ENCODE measurements around the gene KAT2B. TPM values are rescaled to one million over a fixed set of nuclear protein-coding genes. Genes with fewer than 3 reads are reported as not detected.

Gene KAT2B
- 10 to 100 TPM; 39.1 to 64.3 (median 58.0) TPM for total RNA-seq
- polyA plus RNA-seq: 10 to 100 TPM; 13.6 to 17.6 (median 14.9) TPM
- long read RNA-seq, donor 1, full-length matches to known transcripts: 3 of 3 reads
- long read RNA-seq, donor 1, partial matches to known transcripts: 0 of 3 reads
- long read RNA-seq, donor 1, other reads (novel, unspliced or antisense): 0 of 3 reads
- long read RNA-seq, donor 2: 0 reads

GRCh38 chr3:20039765-20040547 lies at the start of gene KAT2B:
Gene KAT2B, plus strand, starts transcription at chr3:20040446. Its CDS starts 32 bp downstream, at chr3:20040478.
- peak; percentile 97 for DNase-seq
- Histone ChIP-seq H3K9me3 (no peaks in the 10 kb centered on the region), H3K4me1 (peaks cover 36 to 60% (median 46%) of the 10 kb centered on the region in 6 donors), H3K27me3 (replicated peaks in 1 of 7) (no peaks in the 10 kb centered on the region), H3K4me3 (peak within 1 kb of the TSS; percentile 66 to 93 (median 82)), H3K36me3 (no peaks in the 10 kb centered on the region), H3K27ac (peak within 1 kb of the TSS; percentile 74 to 99 (median 98))
- TF ChIP-seq CTCF (IDR thresholded peaks at IDR 0.05 in 8 of 11, conservative IDR thresholded peaks at IDR 0.05 in 3 of 11) (peak; percentile 55 to 90 (median 84)), POLR2AphosphoS5 (IDR thresholded peaks at IDR 0.05) (peak; percentile 81 to 90 (median 89)), POLR2A (IDR thresholded peaks at IDR 0.05) (peak in 2 of 3 donors; percentile 45 to 58)
- 0 to 1% (median 1%) methylated on average over 16 to 64 of the region's 75 CpGs for WGBS, 5 donors
- intact Hi-C loops (cut with DNase I; ENCODE audit: low total_unique reads): loop anchor here (5.0 to 10.0 kb wide), 2 partner anchors 95 to 147 kb away; partner anchors contain the start of genes RAB5A and SGO1

- no peak overlapping the region for H3K4me3 ChIP-seq
- H3K9me3 ChIP-seq: peaks cover 0 to 4% (median 0%) of the 10 kb centered on the region in 8 donors
- intact Hi-C loops (cut with DNase I; ENCODE audit: low total_unique reads): no loop called here
- no peaks in the 10 kb centered on the region for H3K4me1 ChIP-seq
- 87 to 97% (median 92%) methylated on average over 2 of the region's 2 CpGs for WGBS, 5 donors
- TF ChIP-seq POLR2A (IDR thresholded peaks at IDR 0.05): no peak
- TF ChIP-seq POLR2AphosphoS5 (IDR thresholded peaks at IDR 0.05): no peak
- no peak for TF ChIP-seq CTCF (IDR thresholded peaks at IDR 0.05 in 8 of 11, conservative IDR thresholded peaks at IDR 0.05 in 3 of 11)
- no peaks in the 10 kb centered on the region for H3K27me3 ChIP-seq (replicated peaks in 1 of 7)
- no peak overlapping the region for H3K27ac ChIP-seq
- no peaks in the 10 kb centered on the region for H3K36me3 ChIP-seq
- no peak for DNase-seq
Observed at GRCh38 chr3:19994796-19995195, 45.5 kb upstream of the KAT2B start.

- peaks cover 0 to 4% (median 0%) of the 10 kb centered on the region in 8 donors for H3K9me3 ChIP-seq
- no peaks in the 10 kb centered on the region for H3K36me3 ChIP-seq
- DNase-seq: no peak
- intact Hi-C loops (cut with DNase I; ENCODE audit: low total_unique reads): no loop called here
- no peaks in the 10 kb centered on the region for H3K27me3 ChIP-seq (replicated peaks in 1 of 7)
- TF ChIP-seq CTCF (IDR thresholded peaks at IDR 0.05 in 8 of 11, conservative IDR thresholded peaks at IDR 0.05 in 3 of 11): no peak
- TF ChIP-seq POLR2AphosphoS5 (IDR thresholded peaks at IDR 0.05): no peak
- no peak for TF ChIP-seq POLR2A (IDR thresholded peaks at IDR 0.05)
- H3K4me1 ChIP-seq: no peaks in the 10 kb centered on the region
- no peak overlapping the region for H3K4me3 ChIP-seq
- 78 to 93% (median 92%) methylated on average over 4 of the region's 4 CpGs for WGBS, 5 donors
- H3K27ac ChIP-seq: no peak overlapping the region
Observed at GRCh38 chr3:19997502-19997901, 42.7 kb upstream of the KAT2B start.

GRCh38 chr3:20001932-20002331 lies 38.3 kb upstream of the KAT2B start:
- 72 to 86% (median 81%) methylated on average over 3 of the region's 3 CpGs for WGBS, 5 donors
- Histone ChIP-seq H3K9me3 (peaks cover 0 to 4% (median 0%) of the 10 kb centered on the region in 8 donors), H3K27ac (no peak overlapping the region), H3K4me1 (no peaks in the 10 kb centered on the region), H3K27me3 (replicated peaks in 1 of 7) (no peaks in the 10 kb centered on the region), H3K4me3 (no peak overlapping the region), H3K36me3 (no peaks in the 10 kb centered on the region)
- DNase-seq: no peak
- intact Hi-C loops (cut with DNase I; ENCODE audit: low total_unique reads): no loop called here
- TF ChIP-seq POLR2A (IDR thresholded peaks at IDR 0.05) (no peak), CTCF (IDR thresholded peaks at IDR 0.05 in 8 of 11, conservative IDR thresholded peaks at IDR 0.05 in 3 of 11) (no peak), POLR2AphosphoS5 (IDR thresholded peaks at IDR 0.05) (no peak)
